ENCODE results near the gene NNT.

GRCh38 chr5:43634621-43635020 lies 31.6 kb downstream of the NNT start:
- TF ChIP-seq CTCF (IDR thresholded peaks at IDR 0.05) (no peak), POLR2AphosphoS5 (IDR thresholded peaks at IDR 0.05) (no peak), EP300 (IDR thresholded peaks at IDR 0.05) (no peak), POLR2A (IDR thresholded peaks at IDR 0.05) (no peak)
